ENCODE results near the gene C11orf52.

DNA sequence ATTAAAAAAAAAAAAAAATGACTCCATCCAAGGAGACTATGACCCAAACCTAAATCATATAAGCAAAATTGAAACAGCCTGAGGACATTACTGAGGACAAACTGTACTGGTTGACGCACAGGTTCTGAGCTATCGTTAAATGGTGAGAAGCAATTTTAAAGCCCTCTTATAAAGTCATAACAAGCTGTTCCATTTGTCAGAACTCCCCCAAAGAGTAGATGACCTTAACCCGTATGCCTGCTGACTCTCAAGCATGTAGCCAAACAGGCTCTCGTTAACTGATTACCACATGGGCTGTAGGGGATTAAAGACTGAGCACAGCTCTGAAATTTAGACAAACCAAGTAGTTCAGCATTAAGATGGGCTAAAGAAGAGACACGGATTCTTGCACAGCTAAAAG lies 9.3 kb upstream of the C11orf52 start:
- TF ChIP-seq EZH2 (IDR thresholded peaks at IDR 0.05; ENCODE audit: borderline replicate concordance, low read depth, low read length, severe bottlenecking) (no peak), CTCF (IDR thresholded peaks at IDR 0.05; ENCODE audit: extremely low read depth in 1 of 2, insufficient read depth in 1 of 2, low read depth in 1 of 2, low read length in 2 of 2) (no peak), POLR2AphosphoS5 (IDR thresholded peaks at IDR 0.05; ENCODE audit: insufficient read depth, low read depth, low read length) (no peak), POLR2A (IDR thresholded peaks at IDR 0.05; ENCODE audit: low read depth, low read length) (no peak), MAX (IDR thresholded peaks at IDR 0.05; ENCODE audit: insufficient read depth, insufficient read length) (no peak)
